Spleen (tissue), 7 donors: ENCODE results near the gene FRMD4B.

ENCODE experiments used
- POLR2AphosphoS5 ChIP-seq, 3 donors: sonication (generic); formaldehyde crosslinking; IDR thresholded peaks; one replicate each; pipeline ENCODE4 v1.5.1; 2017; ENCODE audit warnings: antibody characterized with exemption in 3 of 3
- TF ChIP-seq, protein P1 (sequence below), 11 experiments: fragments of 200-600 bp in 7 of 11; fragments of 450-650 bp in 4 of 11; sonication (generic) in 4 of 11; IDR thresholded peaks in 8 of 11; conservative IDR thresholded peaks in 3 of 11; 1 replicate in 7 of 11; 2 replicates in 4 of 11; pipeline versions ENCODE4 v1.4.0 to v1.8.0; 2016 to 2021; ENCODE audit warnings: antibody characterized with exemption in 11 of 11, inconsistent platforms in 4 of 11, mild to moderate bottlenecking in 1 of 11
- donor health status: DM: no; HTN: no; CAD: no; lungs with moderate emphysema.
- donor health status: DM: no; HTN: no; CAD: no.
- donor health status: DM: no; HTN: no; CAD: no.

DNA sequence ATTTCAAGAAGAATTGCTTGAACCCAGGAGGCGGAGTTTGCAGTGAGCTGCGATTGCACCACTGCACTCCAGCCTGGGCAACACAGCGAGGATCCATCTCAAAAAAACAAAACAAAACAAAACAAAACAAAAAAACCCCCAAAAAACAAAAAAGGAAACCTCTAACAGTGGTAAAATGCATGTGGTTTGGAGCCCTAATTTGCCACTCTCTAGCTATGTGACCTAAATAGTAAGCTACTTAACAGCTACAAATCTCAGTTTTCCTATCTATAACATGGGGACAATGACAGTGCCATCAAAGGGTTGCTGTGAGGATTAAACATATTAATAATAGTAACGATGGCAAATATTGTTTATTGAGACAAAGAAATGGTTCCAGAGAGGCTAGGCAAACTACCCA is 144.1 kb downstream of the FRMD4B start:
- TF ChIP-seq, protein P1, sequence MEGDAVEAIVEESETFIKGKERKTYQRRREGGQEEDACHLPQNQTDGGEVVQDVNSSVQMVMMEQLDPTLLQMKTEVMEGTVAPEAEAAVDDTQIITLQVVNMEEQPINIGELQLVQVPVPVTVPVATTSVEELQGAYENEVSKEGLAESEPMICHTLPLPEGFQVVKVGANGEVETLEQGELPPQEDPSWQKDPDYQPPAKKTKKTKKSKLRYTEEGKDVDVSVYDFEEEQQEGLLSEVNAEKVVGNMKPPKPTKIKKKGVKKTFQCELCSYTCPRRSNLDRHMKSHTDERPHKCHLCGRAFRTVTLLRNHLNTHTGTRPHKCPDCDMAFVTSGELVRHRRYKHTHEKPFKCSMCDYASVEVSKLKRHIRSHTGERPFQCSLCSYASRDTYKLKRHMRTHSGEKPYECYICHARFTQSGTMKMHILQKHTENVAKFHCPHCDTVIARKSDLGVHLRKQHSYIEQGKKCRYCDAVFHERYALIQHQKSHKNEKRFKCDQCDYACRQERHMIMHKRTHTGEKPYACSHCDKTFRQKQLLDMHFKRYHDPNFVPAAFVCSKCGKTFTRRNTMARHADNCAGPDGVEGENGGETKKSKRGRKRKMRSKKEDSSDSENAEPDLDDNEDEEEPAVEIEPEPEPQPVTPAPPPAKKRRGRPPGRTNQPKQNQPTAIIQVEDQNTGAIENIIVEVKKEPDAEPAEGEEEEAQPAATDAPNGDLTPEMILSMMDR (IDR thresholded peaks at IDR 0.05 in 8 of 11, conservative IDR thresholded peaks at IDR 0.05 in 3 of 11), result no peak
- TF ChIP-seq POLR2AphosphoS5 (IDR thresholded peaks at IDR 0.05), result no peak
